Tongue (tissue), 2 donors: ENCODE data around the gene RILPL2. TPM values are rescaled to one million over a fixed set of nuclear protein-coding genes. Genes with fewer than 3 reads are reported as not detected.
"Not testable (repeated sequence)": the region's sequence is repeated elsewhere in the genome, so short reads cannot be mapped to it uniquely, and the experiment has no call there.

Source experiments
- DNase-seq: peaks from one replicate; pipeline ENCODE4 v3.0.0-alpha.2; 2015
- total RNA-seq: library from RNA; depleted of rRNA; stranded (reverse); fragments of >200 nt; gene quantifications from one replicate; pipeline ENCODE4 v1.2.3, GENCODE V29; 2014

RILPL2 gene
- total RNA-seq, 1 donor from 2014 or later, result 1.4 TPM

DNA sequence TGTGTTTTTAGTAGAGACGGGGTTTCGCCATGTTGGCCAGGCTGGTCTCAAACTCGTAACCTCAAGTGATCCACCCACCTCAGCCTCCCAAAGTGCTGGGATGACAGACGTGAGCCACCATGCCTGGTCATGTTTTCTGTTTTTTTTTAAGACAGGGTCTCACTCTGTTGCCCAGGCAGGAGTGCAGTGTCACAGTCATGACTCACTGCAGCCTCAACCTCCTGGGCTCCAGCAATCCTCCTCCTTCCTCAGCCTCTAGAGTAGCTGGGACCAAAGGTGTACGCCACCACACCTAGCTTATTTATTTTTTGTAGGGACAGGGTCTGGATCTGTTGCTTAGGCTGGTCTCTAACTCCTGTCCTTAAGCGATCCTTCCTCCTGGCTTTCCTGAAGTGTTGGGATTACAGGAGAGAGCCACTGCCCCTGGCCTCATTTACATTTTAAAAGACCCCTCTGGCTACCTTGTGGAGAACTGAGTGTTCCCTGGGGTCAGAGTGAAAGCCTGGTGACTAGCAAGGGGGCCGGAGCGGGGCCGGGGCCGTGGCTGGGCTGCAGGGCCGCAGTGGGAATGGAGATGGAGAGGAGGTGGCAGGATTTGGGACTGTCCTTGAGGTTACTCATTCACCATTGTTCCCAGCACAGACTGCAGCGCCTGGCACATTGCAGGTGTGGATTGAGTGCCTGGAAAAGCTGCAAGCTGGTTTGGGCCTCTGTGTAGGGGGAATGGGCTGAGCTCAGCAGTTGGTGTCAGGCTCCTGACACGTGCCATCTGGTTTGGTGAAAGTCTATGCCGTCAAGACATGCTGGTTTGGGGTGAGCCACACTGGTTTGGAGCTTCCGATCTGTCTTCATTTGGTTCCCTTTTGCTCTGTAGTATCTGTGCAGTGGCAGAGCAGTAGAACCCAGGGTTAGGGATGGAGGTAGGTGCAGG lies 34.5 kb downstream of the RILPL2 start:
- no peak for DNase-seq

- DNase-seq, result no peak
Observed at GRCh38 chr12:123399255-123399617, 37.2 kb downstream of the RILPL2 start.

DNA sequence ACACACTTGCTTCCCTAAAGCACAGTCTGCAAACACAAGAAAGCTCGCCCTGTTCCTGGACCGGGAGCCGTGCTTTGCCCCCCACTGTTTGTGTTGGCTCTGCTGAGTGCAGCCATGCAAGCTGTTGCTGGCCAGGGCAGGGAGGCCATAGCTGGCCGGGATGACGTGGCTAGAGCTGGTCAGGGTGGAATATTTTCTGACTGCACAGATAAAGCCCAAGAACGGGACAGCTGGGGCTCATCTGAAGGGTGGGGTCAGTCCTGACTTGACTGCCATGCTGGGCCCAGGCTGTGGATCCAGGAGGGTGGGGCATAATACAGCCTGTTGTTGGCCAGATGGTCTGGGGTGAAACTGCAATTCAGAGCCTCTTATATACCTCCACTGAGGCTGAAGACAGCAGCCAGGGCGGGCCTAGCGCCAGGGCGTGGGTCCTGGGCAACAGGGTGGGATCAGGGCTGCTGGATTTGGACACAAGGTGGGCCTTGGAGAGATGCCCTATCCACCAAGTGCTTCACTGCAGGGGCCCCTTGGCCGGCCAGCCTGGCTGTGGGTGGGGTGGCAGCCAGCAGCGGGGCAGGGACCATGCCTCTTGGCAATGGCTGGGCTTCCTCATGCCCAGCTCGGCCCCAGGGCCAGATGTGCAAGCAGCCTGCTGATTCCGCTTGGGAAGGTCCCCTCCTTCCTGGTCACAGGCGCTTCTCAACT lies 37.8 kb downstream of the RILPL2 start:
- peak; percentile 72 for DNase-seq

DNA sequence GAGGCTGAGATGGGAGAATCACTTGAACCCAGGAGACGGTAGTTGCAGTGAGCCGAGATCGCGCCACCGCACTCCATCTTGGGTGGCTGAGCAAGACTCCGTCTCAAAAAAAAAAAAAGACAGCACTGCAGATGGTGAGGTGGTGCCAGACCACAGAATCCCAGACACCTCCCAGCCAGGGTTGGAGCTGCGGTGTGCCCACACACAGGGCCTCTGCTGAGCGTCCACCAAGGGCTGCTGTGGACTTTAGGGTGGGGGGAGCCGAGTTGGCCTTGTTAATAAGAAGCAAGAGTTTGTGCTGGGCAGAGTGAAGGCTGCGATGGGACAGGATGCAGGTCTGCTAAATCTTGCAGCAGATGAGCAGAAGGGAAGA lies 38.3 kb downstream of the RILPL2 start:
- DNase-seq, result no peak

- no peak for DNase-seq
Observed at GRCh38 chr12:123397400-123397799, 39.1 kb downstream of the RILPL2 start.

GRCh38 chr12:123396954-123397353 lies 39.5 kb downstream of the RILPL2 start:
- DNase-seq, result no peak

- no peak for DNase-seq
Observed at GRCh38 chr12:123396543-123396942, 39.9 kb downstream of the RILPL2 start.

- no peak for DNase-seq
Observed at GRCh38 chr12:123395236-123395635, 41.2 kb downstream of the RILPL2 start.

DNA sequence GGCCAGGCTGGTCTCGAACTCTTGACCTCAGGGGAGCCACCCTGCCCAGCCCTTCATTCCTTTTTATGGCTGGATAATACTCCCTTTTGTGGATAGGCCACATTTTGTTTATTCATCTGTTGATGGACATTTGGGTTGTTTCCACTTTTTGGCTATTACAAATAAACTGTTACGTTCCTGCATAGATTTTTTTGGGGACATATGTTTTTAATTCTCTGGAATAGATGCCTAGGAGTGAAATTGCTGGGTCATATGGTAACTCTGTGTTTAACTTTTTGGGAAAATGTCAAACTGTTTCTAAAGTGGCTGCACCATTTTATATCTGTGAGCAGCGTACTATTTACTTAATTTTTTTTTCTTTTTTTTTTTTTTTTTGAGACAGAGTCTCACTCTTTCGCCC lies 42.7 kb downstream of the RILPL2 start:
- no peak for DNase-seq

- DNase-seq, result peak; percentile 31
Observed at GRCh38 chr12:123391546-123392343, 44.7 kb downstream of the RILPL2 start.

DNA sequence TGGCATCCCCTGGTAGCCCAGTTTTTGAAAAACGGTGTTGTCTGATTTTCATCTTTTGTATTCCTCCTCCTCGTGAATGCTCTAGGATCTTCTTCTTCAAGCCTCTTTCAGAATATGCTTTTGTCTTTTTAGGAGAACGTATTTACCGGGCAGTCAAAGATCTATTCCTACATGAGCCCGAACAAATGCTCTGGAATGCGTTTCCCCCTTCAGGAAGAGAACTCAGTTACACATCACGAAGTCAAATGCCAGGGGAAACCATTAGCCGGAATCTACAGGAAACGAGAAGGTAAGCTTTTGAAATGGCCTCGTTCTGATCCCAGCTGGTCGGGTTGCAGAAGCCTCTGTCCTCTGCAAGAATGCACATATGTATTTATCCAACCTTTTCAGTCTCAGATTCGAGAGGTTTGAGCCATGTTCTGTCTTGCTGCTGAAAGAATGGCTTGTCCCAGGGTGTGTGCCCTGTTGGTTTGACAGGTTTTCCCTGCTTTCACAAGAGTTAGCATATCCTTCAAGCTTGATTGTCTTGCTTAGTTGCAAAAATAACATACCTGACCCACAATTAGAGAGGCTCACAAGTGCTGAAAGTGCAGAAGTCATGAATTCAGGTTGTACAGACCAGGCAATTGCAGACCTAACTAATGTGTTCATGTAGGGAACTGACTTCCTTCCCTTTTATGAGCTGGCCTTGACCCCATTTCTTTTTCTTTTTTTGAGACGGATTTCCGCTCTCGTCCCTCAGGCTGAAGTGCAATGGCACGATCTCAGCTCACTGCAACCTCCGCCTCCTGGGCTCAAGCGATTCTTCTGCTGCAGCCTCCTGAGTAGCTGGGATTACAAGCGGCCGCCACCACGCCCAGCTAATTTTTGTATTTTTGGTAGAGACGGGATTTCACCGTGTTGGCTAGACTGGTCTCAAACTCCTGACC lies 45.7 kb downstream of the RILPL2 start:
- peak; percentile 45 for DNase-seq

GRCh38 chr12:123389560-123390351 lies 46.7 kb downstream of the RILPL2 start:
- DNase-seq, result peak; percentile 35

DNA sequence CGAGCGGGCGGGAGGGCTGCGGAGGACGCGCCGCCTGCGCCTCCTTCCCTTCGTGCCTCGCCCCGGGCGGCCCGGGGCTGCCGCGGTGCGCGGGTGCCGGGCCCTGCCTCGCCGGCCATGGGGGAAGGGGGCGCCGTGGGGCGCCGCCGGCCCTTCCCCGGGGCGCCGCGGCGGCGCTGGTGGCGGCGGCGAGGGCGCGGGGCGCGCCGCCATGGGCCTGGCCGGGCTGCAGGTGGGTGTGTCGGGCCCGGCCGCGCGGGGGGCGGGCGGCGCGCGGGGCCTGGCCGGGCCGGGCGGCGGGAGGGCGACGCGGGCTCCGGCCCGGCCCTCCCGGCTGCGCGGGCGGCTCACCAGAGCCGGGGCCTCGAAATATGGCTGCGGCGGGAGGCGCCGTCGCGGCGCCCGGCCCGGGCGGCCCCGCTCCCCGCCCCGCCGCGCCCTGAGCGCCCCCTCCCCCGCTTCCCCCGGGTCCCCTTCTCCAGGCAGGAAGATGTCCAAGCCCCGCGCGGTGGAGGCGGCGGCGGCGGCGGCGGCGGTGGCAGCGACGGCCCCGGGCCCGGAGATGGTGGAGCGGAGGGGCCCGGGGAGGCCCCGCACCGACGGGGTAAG lies 47.4 kb downstream of the RILPL2 start:
- no peak for DNase-seq

GRCh38 chr12:123388177-123388950 lies 48.1 kb downstream of the RILPL2 start:
- peak; percentile 91 for DNase-seq

- DNase-seq, result no peak
Observed at GRCh38 chr12:123387508-123388176, 48.8 kb downstream of the RILPL2 start.

DNA sequence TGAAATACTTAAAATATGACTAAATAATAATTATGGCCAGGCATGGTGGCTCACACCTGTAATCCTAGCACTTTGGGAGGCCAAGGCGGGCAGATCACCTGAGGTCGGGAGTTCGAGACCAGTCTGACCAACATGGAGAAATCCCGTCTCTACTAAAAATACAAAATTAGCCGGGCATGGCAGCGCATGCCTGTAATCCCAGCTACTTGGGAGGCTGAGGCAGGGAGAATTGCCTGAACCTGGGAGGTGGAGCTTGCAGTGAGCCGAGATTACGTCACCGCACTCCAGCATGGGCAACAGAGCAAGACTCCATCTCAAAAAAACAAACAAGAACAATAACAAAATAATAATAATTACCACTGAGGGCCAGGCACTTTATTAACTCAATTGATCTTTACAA lies 50.9 kb downstream of the RILPL2 start:
- not testable (repeated sequence) for DNase-seq

GRCh38 chr12:123384994-123385376 lies 51.5 kb downstream of the RILPL2 start:
- no peak for DNase-seq

DNA sequence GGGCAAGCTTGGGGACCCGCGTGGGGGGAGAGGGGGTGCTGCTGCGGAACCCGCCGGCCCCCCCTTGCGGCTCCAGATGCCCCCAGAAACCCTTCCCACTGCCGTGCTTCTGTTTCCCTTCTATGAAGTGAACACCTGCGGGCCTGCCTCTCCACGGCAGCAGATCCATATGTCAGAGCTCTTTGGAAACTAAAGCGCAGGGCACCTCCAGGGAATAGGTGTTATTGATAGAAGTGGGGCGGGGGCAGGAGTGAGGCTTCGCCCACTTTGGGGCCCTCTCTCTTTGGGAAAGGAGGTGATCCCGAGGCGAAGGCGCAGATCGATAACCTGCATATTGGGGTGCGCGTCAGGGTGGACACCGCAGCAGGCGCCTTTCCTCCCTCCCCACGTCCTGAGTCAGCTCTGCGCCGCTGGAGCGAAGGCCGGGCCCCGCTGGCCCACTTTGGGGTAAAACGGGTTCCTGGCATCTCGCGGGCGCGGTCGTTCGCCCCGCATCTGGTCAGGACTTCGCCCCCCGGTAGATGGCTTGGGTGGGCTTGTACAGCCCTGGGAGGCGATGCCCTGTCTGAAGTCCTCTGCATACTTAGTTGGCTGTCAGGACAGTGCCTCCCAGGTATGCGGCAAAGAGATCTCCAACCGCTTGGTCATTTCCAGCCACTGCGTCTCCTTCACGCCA lies 52.0 kb downstream of the RILPL2 start:
- DNase-seq, result no peak
